ENCODE results near the gene ACTR8.

ACTR8 gene

GRCh38 chr3:53865732-53866499 lies 16.0 kb downstream of the ACTR8 start:
- no peak for DNase-seq

DNA sequence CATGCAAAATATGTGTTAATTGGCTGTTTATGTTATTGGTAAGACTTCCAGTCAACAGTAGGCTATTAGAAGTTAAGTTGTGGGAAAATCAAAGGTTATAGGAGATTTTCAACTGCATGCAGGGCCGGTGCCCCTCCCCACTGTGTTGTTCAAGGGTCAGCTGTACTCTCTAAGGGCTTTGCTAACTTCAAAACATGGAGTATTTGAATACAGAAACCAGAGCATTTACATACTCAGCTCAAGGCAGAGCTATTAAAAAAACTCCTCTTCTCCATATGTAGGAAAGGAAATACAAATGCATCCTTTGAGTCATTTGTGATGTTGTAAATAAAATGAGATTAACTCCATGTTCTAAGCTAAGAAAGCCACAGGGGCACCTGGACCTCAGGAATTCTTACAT lies 18.8 kb downstream of the ACTR8 start:
- no peak for DNase-seq

DNA sequence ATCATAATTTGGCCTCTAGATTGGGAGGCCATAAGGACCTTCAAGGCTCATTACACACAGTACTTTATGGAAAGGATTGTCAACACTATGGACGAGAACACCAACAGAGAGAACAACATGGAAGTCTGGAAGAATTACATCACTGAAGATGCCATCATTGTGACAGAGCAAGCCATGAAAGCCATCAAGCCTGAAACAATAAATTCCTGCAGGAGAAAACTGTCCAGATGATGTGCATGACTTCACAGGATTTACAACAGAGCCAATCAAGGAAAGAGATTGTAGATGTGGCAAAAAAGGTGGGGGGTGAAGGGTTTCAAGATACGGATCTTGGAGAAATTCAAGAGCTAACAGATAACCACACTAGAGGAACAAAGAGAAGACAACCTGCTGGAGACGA lies 19.7 kb downstream of the ACTR8 start:
- DNase-seq, result no peak

GRCh38 chr3:53860196-53860595 lies 21.8 kb downstream of the ACTR8 start:
- DNase-seq, result no peak

- no peak for DNase-seq
Measured at GRCh38 chr3:53859178-53859577, 22.8 kb downstream of the ACTR8 start.

DNA sequence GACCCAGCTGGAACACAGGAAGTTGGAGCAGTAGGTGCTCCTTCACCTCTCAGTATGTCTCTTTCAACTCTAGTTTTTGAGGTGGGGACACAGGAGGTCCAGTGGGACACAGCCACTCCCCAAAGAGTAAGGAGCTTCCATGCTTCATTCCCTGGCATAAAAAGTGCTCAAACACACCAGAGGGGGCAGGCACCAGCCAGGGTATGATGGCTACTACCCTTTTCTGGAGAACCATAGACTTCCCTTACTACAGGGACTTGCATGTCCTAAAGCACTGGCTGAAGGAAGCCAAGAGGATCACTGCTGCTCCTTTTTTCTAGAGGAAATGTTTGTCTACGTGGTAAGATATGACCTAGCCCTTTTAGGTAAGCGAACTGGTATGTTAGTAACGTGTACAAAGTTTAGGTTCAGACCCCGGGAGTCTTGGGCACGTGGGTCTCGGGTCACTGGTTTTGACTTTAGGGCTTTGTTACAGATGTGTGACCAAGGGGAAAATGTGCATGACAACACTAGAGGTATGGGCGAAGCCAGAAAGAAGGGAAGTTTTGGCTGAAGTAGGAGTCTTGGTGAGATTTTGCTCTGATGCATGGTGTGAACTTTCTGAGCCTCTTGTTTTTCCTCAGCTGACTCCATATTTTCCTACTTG lies 23.7 kb downstream of the ACTR8 start:
- DNase-seq, result no peak

- no peak for DNase-seq
Measured at GRCh38 chr3:53856964-53857363, 25.0 kb downstream of the ACTR8 start.

GRCh38 chr3:53850895-53851294 lies 31.1 kb downstream of the ACTR8 start:
- no peak for DNase-seq

DNA sequence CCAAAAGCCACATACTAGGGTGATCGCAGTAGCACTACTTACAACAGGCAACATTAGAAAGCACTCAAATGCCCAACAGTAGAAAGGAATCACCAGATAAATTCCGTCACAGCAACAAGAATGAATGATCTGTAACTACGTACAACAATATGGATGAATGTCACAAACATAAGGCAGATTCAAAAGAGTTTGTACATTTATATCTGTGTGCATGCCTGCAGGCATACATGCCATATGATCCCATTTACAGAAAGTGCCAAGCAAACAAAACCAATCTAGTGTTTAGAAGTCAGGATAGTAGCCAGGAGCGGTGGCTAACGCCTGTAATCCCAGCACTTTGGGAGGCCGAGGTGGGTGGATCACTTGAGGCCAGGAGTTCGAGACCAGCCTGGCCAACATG lies 32.0 kb downstream of the ACTR8 start:
- DNase-seq, result no peak

DNA sequence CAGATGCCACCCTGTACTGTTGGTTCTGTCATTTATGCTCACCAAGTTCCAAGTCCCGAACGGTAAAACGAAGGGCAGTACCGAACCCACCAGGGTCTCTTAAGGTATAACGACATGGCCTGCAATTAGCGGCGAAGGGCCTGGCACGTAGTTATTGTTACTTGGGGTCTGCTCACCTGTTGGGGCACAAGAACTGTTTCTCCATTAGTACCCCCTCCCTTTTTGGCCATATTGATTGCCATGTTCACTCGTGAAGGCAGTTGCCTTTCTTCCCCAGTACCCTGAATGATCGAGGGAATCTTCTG lies 35.1 kb downstream of the ACTR8 start:
- DNase-seq, result peak in 1 of 14 donors; percentile 30

DNA sequence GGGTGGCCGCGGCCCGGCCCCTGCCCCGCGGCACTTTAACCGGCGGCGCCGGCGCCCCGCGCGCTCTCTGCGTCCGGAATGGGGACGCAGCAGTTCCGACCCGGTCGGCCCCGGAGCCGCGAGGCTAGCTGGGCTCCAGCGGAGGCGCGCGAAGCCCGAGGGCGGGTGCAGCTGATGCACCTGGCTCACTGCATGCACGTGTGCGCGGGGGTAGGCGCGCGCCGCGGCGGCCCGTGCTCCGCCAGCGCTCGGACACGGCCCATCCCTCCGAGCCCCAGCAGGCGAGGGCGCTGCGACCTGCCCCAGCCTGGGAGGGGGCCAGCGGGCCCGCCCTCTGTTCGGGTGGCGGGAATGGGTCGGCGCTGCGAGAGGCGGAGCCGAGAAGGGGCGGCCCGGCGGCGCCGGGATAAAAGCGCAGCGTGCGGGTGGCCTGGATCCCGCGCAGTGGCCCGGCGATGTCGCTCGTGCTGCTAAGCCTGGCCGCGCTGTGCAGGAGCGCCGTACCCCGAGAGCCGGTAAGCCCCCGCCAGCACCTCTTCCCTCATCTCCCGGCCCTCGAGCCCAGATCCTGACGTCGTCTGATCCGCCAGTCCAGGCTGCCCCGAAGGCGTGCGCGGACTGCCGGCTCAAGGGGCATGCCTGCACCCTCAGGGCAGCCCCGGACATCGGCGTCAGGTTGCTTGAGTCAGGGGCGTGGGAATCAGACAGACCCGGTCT lies 35.7 kb downstream of the ACTR8 start, which contains the start of the genes CHDH and IL17RB:
CHDH (minus strand) TSS at position 286 of the 717 bp plus-strand sequence. CDS start 22,411 bp downstream, outside the sequence.
IL17RB (plus strand) TSS at position 435 of the 717 bp plus-strand sequence; CDS start at position 456, 21 bp downstream.
- peak in 12 of 14 donors; percentile 22 to 70 (median 52) for DNase-seq

DNA sequence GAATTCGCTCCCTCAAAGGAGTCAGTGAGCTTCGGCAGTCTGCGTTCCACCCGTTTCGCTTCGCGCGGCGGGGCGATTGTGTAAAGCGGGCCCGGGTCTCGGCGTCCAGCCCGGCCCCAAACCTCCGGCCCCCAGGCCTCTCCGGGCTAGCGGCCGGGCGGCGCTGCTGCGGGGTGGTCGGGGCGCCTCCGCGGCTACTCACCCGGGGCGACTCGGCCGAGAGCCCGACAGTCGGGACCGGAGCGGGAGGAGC lies 36.1 kb downstream of the ACTR8 start:
- peak in 1 of 14 donors; percentile 42 for DNase-seq

DNA sequence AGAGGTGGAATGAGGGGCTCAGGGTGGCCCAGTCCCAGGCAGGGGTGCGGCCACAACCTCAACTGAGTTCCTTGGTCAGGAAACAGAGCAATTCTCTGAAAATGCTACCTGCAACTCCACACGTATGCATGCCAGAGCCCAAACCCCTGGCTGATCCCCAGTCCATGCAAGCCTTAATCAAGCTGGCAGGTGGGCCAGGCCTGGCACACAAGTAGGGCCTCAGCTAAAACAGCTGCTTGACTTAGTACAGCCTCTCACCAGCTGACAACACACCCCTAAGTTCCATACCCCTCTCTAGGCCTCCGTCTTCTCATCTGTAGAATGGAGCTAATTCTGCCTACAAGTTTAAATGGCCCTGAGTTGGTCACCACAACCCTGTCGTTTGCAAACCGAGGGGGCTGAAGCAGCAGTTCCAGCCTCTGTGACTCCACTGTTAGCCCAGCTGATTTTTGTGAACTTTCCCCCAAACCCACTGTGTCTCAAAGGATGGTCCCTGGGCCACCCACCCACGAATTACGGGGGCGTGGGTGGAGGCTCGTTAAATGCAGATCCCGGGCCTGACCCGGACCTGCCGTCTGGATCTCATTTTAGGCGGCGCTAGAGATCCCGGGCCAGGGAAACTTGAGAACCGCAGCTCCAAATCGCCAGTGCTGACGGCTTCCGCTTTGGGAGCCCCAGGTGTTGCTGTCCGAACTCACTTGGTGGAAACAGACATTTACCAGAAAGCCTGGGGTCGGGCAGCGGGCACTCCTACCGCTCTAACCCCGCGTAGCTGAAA lies 36.7 kb downstream of the ACTR8 start:
- peak in 7 of 14 donors; percentile 32 to 60 (median 33) for DNase-seq

DNA sequence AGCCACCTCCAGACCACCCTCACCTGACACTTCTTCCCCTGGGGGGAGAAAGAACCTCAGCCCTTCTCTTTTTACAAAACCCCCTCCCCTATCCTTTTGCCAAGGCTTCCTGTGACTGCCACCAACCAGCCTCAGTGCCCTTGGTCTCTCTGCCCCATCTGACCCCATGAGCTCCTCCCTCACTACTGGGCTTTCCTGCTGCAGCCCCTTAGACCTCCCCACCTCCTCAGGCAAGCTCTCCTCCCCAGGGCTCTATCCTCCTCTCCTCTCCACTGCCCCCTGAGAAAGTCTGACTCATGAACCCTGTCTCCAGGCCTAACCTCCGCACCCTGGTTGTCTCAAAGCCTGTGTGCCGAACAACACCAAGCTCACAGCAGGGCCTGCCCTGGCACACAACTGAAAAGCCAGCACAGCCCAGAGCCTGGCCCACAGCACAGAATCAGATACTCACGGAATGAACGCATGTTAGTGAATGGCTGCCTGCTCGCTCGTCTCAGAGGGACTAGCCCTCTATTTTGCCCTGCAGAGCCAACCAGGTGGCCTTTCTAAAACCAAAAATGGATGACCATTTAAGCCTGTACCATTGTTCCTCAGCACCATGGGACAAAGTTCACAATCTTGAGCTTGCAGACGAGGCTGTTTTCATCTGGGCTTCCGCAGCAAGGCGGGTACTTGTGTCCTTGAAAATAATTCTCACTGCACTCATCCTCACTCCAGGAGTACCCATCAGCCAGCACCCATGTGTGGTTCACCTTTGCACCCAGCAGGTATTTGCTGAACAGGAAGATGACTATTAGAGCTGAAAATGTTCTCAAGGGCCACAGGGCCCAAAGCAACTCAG lies 37.5 kb downstream of the ACTR8 start:
- DNase-seq, result peak in 7 of 14 donors; percentile 19 to 51 (median 35)

- DNase-seq, result peak in 4 of 14 donors; percentile 34 to 87 (median 48)
Measured at GRCh38 chr3:53843195-53844177, 38.5 kb downstream of the ACTR8 start.

- DNase-seq, result peak in 13 of 14 donors; percentile 18 to 92 (median 75)
Measured at GRCh38 chr3:53842436-53843194, 39.3 kb downstream of the ACTR8 start.

DNA sequence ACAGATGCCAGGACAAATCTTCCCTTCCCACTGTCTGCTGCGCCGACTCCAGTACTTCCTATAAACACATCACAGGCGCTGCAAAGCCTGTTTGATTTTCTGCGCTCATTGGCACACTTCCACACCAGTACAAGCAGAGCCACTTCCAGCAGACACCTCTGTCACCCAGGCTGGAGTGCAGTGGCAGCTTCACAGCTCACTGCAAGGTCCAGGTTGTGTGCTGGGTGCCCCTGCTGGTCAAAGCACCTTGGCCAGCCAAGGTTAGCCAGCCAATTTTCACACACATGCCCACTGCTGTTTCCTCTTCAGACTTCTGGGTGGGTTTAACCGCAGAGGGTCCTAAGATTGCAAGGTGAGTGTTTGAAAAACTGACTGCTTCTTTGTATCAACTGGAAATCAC lies 40.7 kb downstream of the ACTR8 start:
- DNase-seq, result peak in 1 of 14 donors; percentile 6

DNA sequence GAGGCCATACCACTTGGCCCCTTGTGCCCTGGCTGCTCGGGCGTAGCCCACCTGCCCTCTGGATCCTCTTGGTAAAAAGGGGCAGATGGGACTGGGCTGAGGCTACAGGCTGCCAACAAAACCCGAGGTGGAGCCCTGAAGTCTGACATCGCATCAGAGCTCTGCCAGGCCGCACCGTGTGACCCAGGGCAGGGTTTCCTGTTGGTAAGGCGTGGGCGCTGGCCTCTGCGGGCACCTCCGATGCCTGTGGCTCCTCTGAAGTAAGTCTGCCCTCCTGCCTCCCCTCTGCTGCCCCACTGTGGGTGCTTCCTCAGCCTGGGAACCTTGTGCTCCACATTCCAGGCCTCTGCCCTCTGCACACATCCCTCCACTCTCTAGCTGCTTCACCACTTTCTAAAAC lies 44.6 kb downstream of the ACTR8 start:
- no peak for DNase-seq

- no peak for DNase-seq
Measured at GRCh38 chr3:53836084-53836872, 45.7 kb downstream of the ACTR8 start.

Measured in C1 segment of cervical spinal cord (tissue), 14 donors.